LNCAP (cell line): Measurements from ENCODE around the gene MEX3B.

Experiments
- CTCF ChIP-seq: fragments of 450-650 bp; IDR thresholded peaks from 2 replicates; pipeline ENCODE4 v1.5.1; 2017; ENCODE audit warnings: mild to moderate bottlenecking

The MEX3B gene

GRCh38 chr15:82079736-82080135, 33.9 kb upstream of the MEX3B start:
- no peak for TF ChIP-seq CTCF

GRCh38 chr15:82074610-82075009, 28.8 kb upstream of the MEX3B start:
- TF ChIP-seq CTCF: no peak

GRCh38 chr15:82072926-82073537, 27.2 kb upstream of the MEX3B start:
- TF ChIP-seq CTCF: no peak

GRCh38 chr15:82066455-82066854, 20.6 kb upstream of the MEX3B start:
- no peak for TF ChIP-seq CTCF

GRCh38 chr15:82064824-82065223, 19.0 kb upstream of the MEX3B start:
- no peak for TF ChIP-seq CTCF

- TF ChIP-seq CTCF: no peak
Measured at GRCh38 chr15:82062479-82063454, 16.9 kb upstream of the MEX3B start.

GRCh38 chr15:82060817-82061216, 15.0 kb upstream of the MEX3B start:
- no peak for TF ChIP-seq CTCF
